MM.1S (cell line): Measurements from ENCODE around the gene ZNF609.

Experiments
- DNase-seq: peaks from one replicate; pipeline ENCODE4 v3.0.0-alpha.2; 2015
- H2AFZ ChIP-seq: fragments of 300-600 bp; sonication (generic); 2 replicates; pipeline ENCODE4 v1.6.0; 2016; ENCODE audit warnings: antibody characterized with exemption, low read length
- H3F3A ChIP-seq: fragments of 300-600 bp; sonication (generic); 2 replicates; pipeline ENCODE4 v1.6.1; 2016; ENCODE audit warnings: mild to moderate bottlenecking, antibody characterized with exemption, low read length, moderate library complexity, mixed read lengths; ENCODE audit not compliant: insufficient read depth
- H3K27ac ChIP-seq: fragments of 300-600 bp; sonication (generic); 2 replicates; pipeline ENCODE4 v1.5.1; 2016; ENCODE audit warnings: mild to moderate bottlenecking, low read length
- H3K27me3 ChIP-seq: fragments of 300-600 bp; sonication (generic); replicated peaks from 2 replicates; pipeline ENCODE4 v1.6.0; 2016; ENCODE audit warnings: low read length; ENCODE audit not compliant: insufficient read depth
- H3K36me3 ChIP-seq: fragments of 300-600 bp; sonication (generic); replicated peaks from 2 replicates; pipeline ENCODE4 v1.6.1; 2016; ENCODE audit warnings: mild to moderate bottlenecking, low read length, mixed read lengths; ENCODE audit not compliant: insufficient read depth
- H3K4me1 ChIP-seq: fragments of 300-600 bp; sonication (generic); 2 replicates; pipeline ENCODE4 v1.6.1; 2016; ENCODE audit warnings: low read length, mixed read lengths
- H3K4me2 ChIP-seq: fragments of 300-600 bp; sonication (generic); 2 replicates; pipeline ENCODE4 v1.6.0; 2016; ENCODE audit warnings: low read depth, low read length
- H3K4me3 ChIP-seq: fragments of 300-600 bp; sonication (generic); 2 replicates; pipeline ENCODE4 v1.5.1; 2016; ENCODE audit warnings: low read length, mixed read lengths
- H3K79me2 ChIP-seq: fragments of 300-600 bp; sonication (generic); 2 replicates; pipeline ENCODE4 v1.6.1; 2016; ENCODE audit warnings: mixed run types, low read length, mixed read lengths
- H3K9ac ChIP-seq: fragments of 300-600 bp; sonication (generic); 2 replicates; pipeline ENCODE4 v1.6.1; 2016; ENCODE audit warnings: low read length, mixed read lengths
- H3K9me2 ChIP-seq: fragments of 300-600 bp; sonication (generic); replicated peaks from 2 replicates; pipeline ENCODE4 v1.6.1; 2016; ENCODE audit warnings: mild to moderate bottlenecking, low read length, mixed read lengths; ENCODE audit not compliant: insufficient read depth
- H3K9me3 ChIP-seq: fragments of 300-600 bp; sonication (generic); replicated peaks from 2 replicates; pipeline ENCODE4 v1.6.1; 2016; ENCODE audit warnings: mild to moderate bottlenecking, low read length, mixed read lengths; ENCODE audit not compliant: insufficient read depth
- H4K20me1 ChIP-seq: fragments of 300-600 bp; sonication (generic); 2 replicates; pipeline ENCODE4 v1.6.1; 2016; ENCODE audit warnings: mild to moderate bottlenecking, low read length, moderate library complexity, mixed read lengths; ENCODE audit not compliant: insufficient read depth
- EZH2 ChIP-seq: fragments of 300-600 bp; sonication (generic); optimal IDR thresholded peaks from 2 replicates; pipeline ENCODE3; 2017; ENCODE audit warnings: low read depth, mild to moderate bottlenecking, antibody characterized with exemption, low read length, mixed read lengths
- EZH2phosphoT487 ChIP-seq: fragments of 300-600 bp; sonication (generic); IDR thresholded peaks from 2 replicates; pipeline ENCODE4 v1.6.1; 2018; ENCODE audit warnings: antibody characterized with exemption, low read length
- TF ChIP-seq, protein P1 (sequence below): fragments of 300-600 bp; sonication (generic); IDR thresholded peaks from 2 replicates; pipeline ENCODE4 v1.5.1; 2016; ENCODE audit warnings: antibody characterized with exemption, low read length, mixed read lengths

ZNF609 gene

GRCh38 chr15:64717735-64718495, 257.5 kb downstream of the ZNF609 start:
- TF ChIP-seq, protein P1, sequence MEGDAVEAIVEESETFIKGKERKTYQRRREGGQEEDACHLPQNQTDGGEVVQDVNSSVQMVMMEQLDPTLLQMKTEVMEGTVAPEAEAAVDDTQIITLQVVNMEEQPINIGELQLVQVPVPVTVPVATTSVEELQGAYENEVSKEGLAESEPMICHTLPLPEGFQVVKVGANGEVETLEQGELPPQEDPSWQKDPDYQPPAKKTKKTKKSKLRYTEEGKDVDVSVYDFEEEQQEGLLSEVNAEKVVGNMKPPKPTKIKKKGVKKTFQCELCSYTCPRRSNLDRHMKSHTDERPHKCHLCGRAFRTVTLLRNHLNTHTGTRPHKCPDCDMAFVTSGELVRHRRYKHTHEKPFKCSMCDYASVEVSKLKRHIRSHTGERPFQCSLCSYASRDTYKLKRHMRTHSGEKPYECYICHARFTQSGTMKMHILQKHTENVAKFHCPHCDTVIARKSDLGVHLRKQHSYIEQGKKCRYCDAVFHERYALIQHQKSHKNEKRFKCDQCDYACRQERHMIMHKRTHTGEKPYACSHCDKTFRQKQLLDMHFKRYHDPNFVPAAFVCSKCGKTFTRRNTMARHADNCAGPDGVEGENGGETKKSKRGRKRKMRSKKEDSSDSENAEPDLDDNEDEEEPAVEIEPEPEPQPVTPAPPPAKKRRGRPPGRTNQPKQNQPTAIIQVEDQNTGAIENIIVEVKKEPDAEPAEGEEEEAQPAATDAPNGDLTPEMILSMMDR: no peak
- TF ChIP-seq EZH2phosphoT487: no peak
- TF ChIP-seq EZH2: no peak
- no peak for DNase-seq
- Histone ChIP-seq H3K4me2 (no peak overlapping the region), H3K36me3 (no peaks in the 10 kb centered on the region), H4K20me1 (no peaks in the 10 kb centered on the region), H3K27ac (no peak overlapping the region), H3K79me2 (no peaks in the 10 kb centered on the region), H2AFZ (no peak overlapping the region), H3K9me2 (no peaks in the 10 kb centered on the region), H3F3A (no peaks in the 10 kb centered on the region), H3K27me3 (no peaks in the 10 kb centered on the region), H3K4me3 (no peak overlapping the region), H3K9me3 (no peaks in the 10 kb centered on the region), H3K9ac (no peak overlapping the region), H3K4me1 (no peaks in the 10 kb centered on the region)

DNA sequence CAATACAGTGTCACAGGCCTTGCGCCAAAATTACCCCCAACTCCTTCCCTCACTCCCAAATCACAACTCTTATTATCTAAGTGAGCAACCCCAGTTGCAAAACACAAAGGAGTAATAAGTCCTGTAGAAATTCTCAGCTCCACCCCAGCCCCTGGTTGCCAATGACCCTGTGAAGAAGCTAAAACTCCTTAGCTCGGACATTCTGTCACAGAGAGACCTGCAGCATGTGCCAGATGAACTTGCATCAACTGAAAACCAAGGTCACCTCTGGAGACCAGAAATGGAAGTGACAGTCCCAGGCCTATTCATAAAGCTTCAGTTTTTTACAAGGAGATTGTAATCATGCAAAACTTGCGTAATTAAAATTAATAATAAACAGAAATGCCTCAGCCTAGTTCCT, 259.8 kb downstream of the ZNF609 start:
- Histone ChIP-seq H3F3A (no peaks in the 10 kb centered on the region), H3K36me3 (no peaks in the 10 kb centered on the region), H3K4me1 (no peaks in the 10 kb centered on the region), H3K4me2 (no peak overlapping the region), H4K20me1 (no peaks in the 10 kb centered on the region), H3K27me3 (no peaks in the 10 kb centered on the region), H2AFZ (no peak overlapping the region), H3K27ac (no peak overlapping the region), H3K4me3 (no peak overlapping the region), H3K9me2 (no peaks in the 10 kb centered on the region), H3K9ac (no peak overlapping the region), H3K79me2 (no peaks in the 10 kb centered on the region), H3K9me3 (no peaks in the 10 kb centered on the region)
- no peak for TF ChIP-seq EZH2
- TF ChIP-seq, protein P1: no peak
- TF ChIP-seq EZH2phosphoT487: no peak
- DNase-seq: no peak

DNA sequence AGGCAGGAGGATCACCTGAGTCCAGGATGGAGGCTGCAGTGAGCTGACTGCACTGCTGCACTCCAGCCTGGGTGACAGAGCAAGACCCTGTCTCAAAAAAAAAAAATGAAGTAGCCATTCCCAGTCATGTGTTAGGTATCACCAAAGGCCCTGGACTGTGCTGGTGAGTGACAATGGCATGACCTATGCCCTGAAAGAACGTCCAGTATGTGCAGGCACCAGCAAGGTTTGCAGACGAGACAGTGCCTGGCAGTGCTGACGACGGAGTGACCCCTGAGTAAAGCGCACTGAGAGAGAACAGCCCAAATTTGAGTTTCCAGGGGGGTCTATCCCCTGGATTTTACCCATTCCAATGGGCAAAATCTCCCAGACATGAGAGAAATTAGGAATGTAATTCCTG, 269.8 kb downstream of the ZNF609 start:
- Histone ChIP-seq H3K4me1 (no peaks in the 10 kb centered on the region), H3F3A (no peaks in the 10 kb centered on the region), H4K20me1 (no peaks in the 10 kb centered on the region), H2AFZ (no peak overlapping the region), H3K79me2 (no peaks in the 10 kb centered on the region), H3K36me3 (no peaks in the 10 kb centered on the region), H3K27ac (no peak overlapping the region), H3K9ac (no peak overlapping the region), H3K27me3 (no peaks in the 10 kb centered on the region), H3K4me3 (no peak overlapping the region), H3K4me2 (no peak overlapping the region), H3K9me3 (no peaks in the 10 kb centered on the region), H3K9me2 (no peaks in the 10 kb centered on the region)
- TF ChIP-seq, protein P1: no peak
- TF ChIP-seq EZH2phosphoT487 (no peak), EZH2 (no peak)
- DNase-seq: no peak
